ENCODE measurements around the gene GNG12. TPM values are rescaled to one million over a fixed set of nuclear protein-coding genes. Genes with fewer than 3 reads are reported as not detected.

Gene GNG12
- total RNA-seq, 1 donor from 2014 or later = 23.2 TPM

DNA sequence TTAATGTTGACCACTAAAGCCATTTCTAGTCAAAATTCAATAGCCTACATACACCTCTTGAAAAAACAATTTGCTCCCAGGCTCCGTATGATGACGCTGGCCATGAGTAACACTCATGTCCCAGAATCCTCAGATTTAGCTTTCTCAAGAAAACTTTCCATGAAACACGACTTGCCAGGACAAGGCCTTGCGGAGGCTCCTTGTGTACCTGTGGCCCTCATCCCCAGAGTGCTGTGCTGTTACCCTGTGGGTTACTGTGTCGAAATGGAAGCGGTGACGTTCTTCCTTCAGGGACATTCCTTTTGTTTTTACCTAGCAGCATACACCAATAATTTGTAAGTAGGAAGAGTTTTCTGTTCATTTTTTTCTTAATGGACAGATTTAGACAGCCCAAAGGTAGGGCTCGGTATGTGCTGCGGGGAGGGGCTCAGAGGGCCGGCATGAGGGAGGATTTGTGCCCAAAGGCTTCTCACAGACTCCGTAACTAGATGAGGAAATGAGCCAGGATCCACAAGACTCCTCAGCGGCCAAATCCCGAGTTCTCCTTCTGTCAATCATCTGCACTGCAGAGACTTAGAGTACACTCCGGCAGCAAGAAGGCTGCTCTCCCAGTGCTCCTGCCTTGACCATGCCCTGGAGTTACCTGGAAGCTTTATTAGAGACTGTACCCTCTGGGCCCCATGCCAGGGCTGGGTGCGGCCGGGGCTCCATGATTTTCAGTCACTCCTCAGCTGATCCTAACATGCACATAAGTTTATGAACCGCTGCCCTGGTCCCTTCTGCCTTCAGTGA lies 17.8 kb downstream of the GNG12 start:
- H3K9me3 Mint-ChIP-seq = no peaks in the 10 kb centered on the region
- peak overlapping the region; percentile 97 for H3K27ac Mint-ChIP-seq
- no peaks in the 10 kb centered on the region for H3K27me3 Mint-ChIP-seq
- no peaks in the 10 kb centered on the region for H3K36me3 Mint-ChIP-seq
- no peak for DNase-seq (ENCODE audit: extremely low spot score, unreplicated experiment)
- H3K4me1 Mint-ChIP-seq (ENCODE audit: unreplicated experiment) = peaks cover 21% of the 10 kb centered on the region
- peak overlapping the region; percentile 6 for H3K4me3 Mint-ChIP-seq
- TF ChIP-seq, protein P1, sequence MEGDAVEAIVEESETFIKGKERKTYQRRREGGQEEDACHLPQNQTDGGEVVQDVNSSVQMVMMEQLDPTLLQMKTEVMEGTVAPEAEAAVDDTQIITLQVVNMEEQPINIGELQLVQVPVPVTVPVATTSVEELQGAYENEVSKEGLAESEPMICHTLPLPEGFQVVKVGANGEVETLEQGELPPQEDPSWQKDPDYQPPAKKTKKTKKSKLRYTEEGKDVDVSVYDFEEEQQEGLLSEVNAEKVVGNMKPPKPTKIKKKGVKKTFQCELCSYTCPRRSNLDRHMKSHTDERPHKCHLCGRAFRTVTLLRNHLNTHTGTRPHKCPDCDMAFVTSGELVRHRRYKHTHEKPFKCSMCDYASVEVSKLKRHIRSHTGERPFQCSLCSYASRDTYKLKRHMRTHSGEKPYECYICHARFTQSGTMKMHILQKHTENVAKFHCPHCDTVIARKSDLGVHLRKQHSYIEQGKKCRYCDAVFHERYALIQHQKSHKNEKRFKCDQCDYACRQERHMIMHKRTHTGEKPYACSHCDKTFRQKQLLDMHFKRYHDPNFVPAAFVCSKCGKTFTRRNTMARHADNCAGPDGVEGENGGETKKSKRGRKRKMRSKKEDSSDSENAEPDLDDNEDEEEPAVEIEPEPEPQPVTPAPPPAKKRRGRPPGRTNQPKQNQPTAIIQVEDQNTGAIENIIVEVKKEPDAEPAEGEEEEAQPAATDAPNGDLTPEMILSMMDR (conservative IDR thresholded peaks at IDR 0.05) = no peak

DNA sequence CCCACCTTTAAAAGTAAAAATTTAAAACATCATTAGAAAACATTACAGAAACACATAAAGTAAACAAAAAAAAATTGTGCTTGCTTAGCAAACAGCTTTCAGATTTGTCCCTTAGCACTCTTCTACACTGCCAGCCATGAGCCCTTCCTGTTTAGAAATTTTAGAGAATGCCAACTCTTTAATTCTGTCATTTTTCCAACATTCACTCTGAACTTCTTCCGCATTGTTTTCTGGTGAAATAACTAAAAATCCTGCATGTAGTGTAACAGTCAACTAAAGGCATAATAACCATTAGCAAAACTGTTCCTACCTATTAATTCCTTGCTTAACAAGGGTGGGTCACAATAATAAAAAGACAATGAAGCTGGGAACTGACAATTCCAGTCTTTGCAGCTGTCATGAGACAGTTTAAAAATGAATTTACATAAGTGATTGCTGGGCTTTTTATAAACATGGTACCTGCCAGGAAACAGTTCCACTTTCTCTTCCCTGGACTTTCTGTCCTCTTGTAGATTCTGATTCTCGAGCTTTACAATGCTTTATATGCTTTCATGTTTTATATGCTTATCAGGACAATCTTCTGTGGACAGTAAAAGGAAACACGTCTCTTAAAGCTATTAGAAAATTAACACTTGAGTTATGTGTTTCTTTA lies 19.0 kb downstream of the GNG12 start:
- TF ChIP-seq, protein P1 (conservative IDR thresholded peaks at IDR 0.05) = no peak
- peaks cover 21% of the 10 kb centered on the region for H3K4me1 Mint-ChIP-seq (ENCODE audit: unreplicated experiment)
- DNase-seq (ENCODE audit: extremely low spot score, unreplicated experiment) = no peak
- H3K27me3 Mint-ChIP-seq = no peaks in the 10 kb centered on the region
- peak overlapping the region; percentile 2 for H3K4me3 Mint-ChIP-seq
- no peaks in the 10 kb centered on the region for H3K36me3 Mint-ChIP-seq
- H3K9me3 Mint-ChIP-seq = no peaks in the 10 kb centered on the region
- peak overlapping the region; percentile 97 for H3K27ac Mint-ChIP-seq

DNA sequence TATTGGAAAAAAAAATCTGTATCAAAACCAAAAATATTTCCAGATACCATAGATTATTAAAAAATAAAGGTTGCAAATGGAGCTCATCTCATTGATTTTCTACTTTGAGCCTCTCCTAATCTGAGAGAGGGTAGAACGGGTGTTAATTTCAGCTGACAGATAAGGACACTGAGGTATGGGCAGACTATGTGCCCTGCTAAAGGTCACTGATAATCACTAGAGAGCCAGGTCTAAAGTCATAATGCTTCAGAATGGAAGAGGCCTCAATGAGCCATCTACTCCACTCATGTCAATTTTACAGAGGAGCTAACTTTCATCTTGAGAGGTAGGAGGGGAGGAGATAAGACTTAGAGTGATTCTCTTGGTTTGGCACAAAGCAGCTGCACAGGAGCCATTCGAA lies 21.0 kb downstream of the GNG12 start:
- Mint-ChIP-seq H3K27ac (no peak overlapping the region), H3K36me3 (no peaks in the 10 kb centered on the region), H3K9me3 (no peaks in the 10 kb centered on the region), H3K27me3 (no peaks in the 10 kb centered on the region), H3K4me3 (no peak overlapping the region), H3K4me1 (ENCODE audit: unreplicated experiment) (peaks cover 16% of the 10 kb centered on the region)
- DNase-seq (ENCODE audit: extremely low spot score, unreplicated experiment) = no peak
- TF ChIP-seq, protein P1 (conservative IDR thresholded peaks at IDR 0.05) = no peak

DNA sequence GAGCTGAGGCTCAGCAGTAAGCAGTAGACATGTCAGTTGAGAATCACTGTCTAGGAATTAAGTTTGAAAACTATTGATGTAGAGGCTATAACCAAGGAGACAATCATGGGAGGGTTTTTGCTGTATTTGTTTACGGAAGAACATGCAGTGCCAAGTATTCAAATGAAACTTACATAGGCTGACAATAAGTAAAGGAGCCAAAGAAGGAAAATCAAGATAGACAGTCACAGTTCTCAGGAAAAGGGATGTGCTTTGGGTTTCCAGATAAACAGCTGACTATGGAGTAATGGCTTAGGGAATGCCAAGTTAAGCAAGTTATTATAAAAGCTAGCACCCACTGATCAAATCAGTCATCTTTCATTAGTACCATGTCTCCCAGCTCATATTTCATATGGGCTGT lies 21.5 kb downstream of the GNG12 start:
- Mint-ChIP-seq H3K27ac (no peak overlapping the region), H3K9me3 (no peaks in the 10 kb centered on the region), H3K27me3 (no peaks in the 10 kb centered on the region), H3K4me3 (no peak overlapping the region), H3K36me3 (no peaks in the 10 kb centered on the region), H3K4me1 (ENCODE audit: unreplicated experiment) (peaks cover 16% of the 10 kb centered on the region)
- no peak for DNase-seq (ENCODE audit: extremely low spot score, unreplicated experiment)
- TF ChIP-seq, protein P1 (conservative IDR thresholded peaks at IDR 0.05) = no peak

DNA sequence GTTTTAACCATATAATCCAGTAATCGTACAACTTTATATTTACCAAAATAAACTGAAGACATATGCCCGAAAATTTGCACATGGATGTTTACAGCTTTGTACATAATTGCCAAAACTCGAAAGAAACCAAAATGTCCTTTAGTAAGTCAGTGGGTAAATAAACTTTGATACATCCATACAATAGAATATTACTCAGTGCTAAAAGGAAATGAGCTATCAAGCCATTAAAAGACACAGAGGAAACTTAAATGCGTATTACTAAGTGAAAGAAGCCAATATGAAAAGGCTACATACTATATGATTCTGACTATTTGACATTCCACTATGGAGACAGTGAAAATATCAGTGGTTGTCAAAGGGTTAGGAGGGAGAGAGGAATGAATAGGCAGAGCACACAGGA lies 23.4 kb downstream of the GNG12 start:
- DNase-seq (ENCODE audit: extremely low spot score, unreplicated experiment) = no peak
- no peak overlapping the region for H3K4me3 Mint-ChIP-seq
- peaks cover 9% of the 10 kb centered on the region for H3K4me1 Mint-ChIP-seq (ENCODE audit: unreplicated experiment)
- H3K27me3 Mint-ChIP-seq = no peaks in the 10 kb centered on the region
- H3K9me3 Mint-ChIP-seq = no peaks in the 10 kb centered on the region
- H3K27ac Mint-ChIP-seq = no peak overlapping the region
- no peaks in the 10 kb centered on the region for H3K36me3 Mint-ChIP-seq
- TF ChIP-seq, protein P1 (conservative IDR thresholded peaks at IDR 0.05) = no peak
